ENCODE data around the gene INHA. TPM values are rescaled to one million over a fixed set of nuclear protein-coding genes. Genes with fewer than 3 reads are reported as not detected.

INHA gene
- polyA plus RNA-seq, 1 of the 3 experiments (the other 2 are of a cell fraction), result 1.2 TPM

GRCh38 chr2:219538956-219539788 is 32.9 kb upstream of the INHA start:
- Histone ChIP-seq H3K9me3 (no peaks in the 10 kb centered on the region), H4K20me1 (ENCODE audit: insufficient read depth) (peaks cover 20% of the 10 kb centered on the region), H3K9ac (no peak overlapping the region), H3F3A (replicated peaks; ENCODE audit: insufficient read depth) (peaks cover 6% of the 10 kb centered on the region), H3K4me3 (ENCODE audit: low read depth in 2 of 2, low read length in 1 of 2) (no peak overlapping the region), H3K4me1 (ENCODE audit: control insufficient read depth in 1 of 2, insufficient read depth in 2 of 2, low read depth in 1 of 2, low read length in 1 of 2) (peaks cover 7 to 19% of the 10 kb centered on the region in 2 experiments; a peak in 2 of 4 replicates), H2AFZ (ENCODE audit: low read depth) (no peak overlapping the region), H3K4me2 (no peak overlapping the region), H3K79me2 (ENCODE audit: insufficient read depth) (peaks cover 13% of the 10 kb centered on the region), H3K9me2 (no peaks in the 10 kb centered on the region), H3K27ac (ENCODE audit: low read depth in 2 of 2, low read length in 1 of 2) (no peak overlapping the region), H3K27me3 (ENCODE audit: insufficient read depth) (no peaks in the 10 kb centered on the region), H3K36me3 (replicated peaks in 1 of 2; ENCODE audit: control insufficient read depth in 1 of 2, insufficient read depth in 2 of 2, low read length in 1 of 2) (peaks cover 9 to 28% of the 10 kb centered on the region in 2 experiments)
- DNase-seq, result no peak
- ChIA-PET CTCF (interaction anchor here (1.0 to 62.1 kb wide), 10 partner anchors 11 to 150 kb away, joined by 3 to 2824 read pairs (median 22); partner anchors contain the start of genes ASIC4 and GMPPA), POLR2A (interaction anchor here (1.0 to 1.1 kb wide), 2 partner anchors 12 to 108 kb away, joined by 3 to 4 read pairs; no protein-coding TSS in a partner anchor)
- 92% methylated on average over 15 of the region's 32 CpGs for WGBS (ENCODE audit: low lambda C conversion rate)
- TF ChIP-seq SIN3A (IDR thresholded peaks at IDR 0.05; ENCODE audit: borderline replicate concordance, low read depth, low read length), result no peak
- TF ChIP-seq JUND (IDR thresholded peaks at IDR 0.05), result no peak
- TF ChIP-seq GABPA (IDR thresholded peaks at IDR 0.05; ENCODE audit: low read depth), result no peak
- TF ChIP-seq FOXJ3 (CRISPR knock-in tag; IDR thresholded peaks at IDR 0.05), result no peak
- TF ChIP-seq EP300 (IDR thresholded peaks at IDR 0.05; ENCODE audit: borderline replicate concordance in 1 of 2, low read depth in 1 of 2, low read length in 1 of 2), result no peak
- TF ChIP-seq ZBTB33 (IDR thresholded peaks at IDR 0.05; ENCODE audit: borderline replicate concordance, low read depth), result no peak
- TF ChIP-seq RAD21 (IDR thresholded peaks at IDR 0.05; ENCODE audit: low read length), result no peak
- no peak for TF ChIP-seq PBX3 (IDR thresholded peaks at IDR 0.05)
- no peak for TF ChIP-seq MXI1 (IDR thresholded peaks at IDR 0.05; ENCODE audit: low read depth, low read length)
- TF ChIP-seq FOSL2 (IDR thresholded peaks at IDR 0.05; ENCODE audit: borderline replicate concordance, low read depth), result no peak
- TF ChIP-seq RFX5 (IDR thresholded peaks at IDR 0.05; ENCODE audit: low read length), result no peak
- TF ChIP-seq USF2 (IDR thresholded peaks at IDR 0.05; ENCODE audit: borderline replicate concordance, low read depth, low read length), result no peak
- TF ChIP-seq ELF1 (IDR thresholded peaks at IDR 0.05), result no peak
- TF ChIP-seq CTCF (IDR thresholded peaks at IDR 0.05), result no peak
- no peak for TF ChIP-seq MEF2A (IDR thresholded peaks at IDR 0.05; ENCODE audit: borderline replicate concordance, low read depth)
- TF ChIP-seq NFIC (IDR thresholded peaks at IDR 0.05; ENCODE audit: borderline replicate concordance), result no peak
- no peak for TF ChIP-seq GATA2 (CRISPR knock-in tag; IDR thresholded peaks at IDR 0.05)
- no peak for TF ChIP-seq MAX (IDR thresholded peaks at IDR 0.05; ENCODE audit: low read depth)
- TF ChIP-seq TCF12 (IDR thresholded peaks at IDR 0.05), result no peak
